ENCODE data around the gene JAKMIP1.

- no peak for TF ChIP-seq POLR2A (IDR thresholded peaks at IDR 0.05)
- no peak for TF ChIP-seq CTCF (IDR thresholded peaks at IDR 0.05)
- TF ChIP-seq EP300 (IDR thresholded peaks at IDR 0.05), result no peak
Observed at GRCh38 chr4:6191448-6192130, 8.8 kb downstream of the JAKMIP1 start.
